ENCODE measurements around the gene ADCY7.
A peak's percentile ranks its signal among the peaks of the same experiment; 100 is the strongest.

ADCY7 gene

GRCh38 chr16:50282010-50282538, 15.7 kb downstream of the ADCY7 start:
- peak; percentile 70 for DNase-seq (ENCODE audit: low spot score)

- no peak for DNase-seq (ENCODE audit: low spot score)
Observed at GRCh38 chr16:50282955-50283631, 16.7 kb downstream of the ADCY7 start.

GRCh38 chr16:50284131-50284911, 18.0 kb downstream of the ADCY7 start:
- no peak for DNase-seq (ENCODE audit: low spot score)

GRCh38 chr16:50285406-50286003, 19.2 kb downstream of the ADCY7 start:
- DNase-seq (ENCODE audit: low spot score) = no peak

- no peak for DNase-seq (ENCODE audit: low spot score)
Observed at GRCh38 chr16:50286681-50287080, 20.3 kb downstream of the ADCY7 start.

- no peak for DNase-seq (ENCODE audit: low spot score)
Observed at GRCh38 chr16:50288026-50288425, 21.7 kb downstream of the ADCY7 start.

GRCh38 chr16:50288920-50289319, 22.6 kb downstream of the ADCY7 start:
- no peak for DNase-seq (ENCODE audit: low spot score)

GRCh38 chr16:50289950-50290764, 23.8 kb downstream of the ADCY7 start:
- no peak for DNase-seq (ENCODE audit: low spot score)

GRCh38 chr16:50290856-50291255, 24.5 kb downstream of the ADCY7 start:
- DNase-seq (ENCODE audit: low spot score) = no peak

GRCh38 chr16:50291719-50292565, 25.6 kb downstream of the ADCY7 start:
- DNase-seq (ENCODE audit: low spot score) = no peak

GRCh38 chr16:50292566-50292948, 26.2 kb downstream of the ADCY7 start:
- DNase-seq (ENCODE audit: low spot score) = no peak

- no peak for DNase-seq (ENCODE audit: low spot score)
Observed at GRCh38 chr16:50293041-50293783, 26.9 kb downstream of the ADCY7 start.

GRCh38 chr16:50293994-50294855, 27.9 kb downstream of the ADCY7 start:
- no peak for DNase-seq (ENCODE audit: low spot score)

GRCh38 chr16:50294955-50295354, 28.6 kb downstream of the ADCY7 start:
- DNase-seq (ENCODE audit: low spot score) = no peak

- DNase-seq (ENCODE audit: low spot score) = no peak
Observed at GRCh38 chr16:50295541-50296132, 29.3 kb downstream of the ADCY7 start.

GRCh38 chr16:50296807-50297206, 30.5 kb downstream of the ADCY7 start:
- DNase-seq (ENCODE audit: low spot score) = no peak

GRCh38 chr16:50297301-50298074, 31.1 kb downstream of the ADCY7 start:
- no peak for DNase-seq (ENCODE audit: low spot score)

GRCh38 chr16:50298075-50298460, 31.7 kb downstream of the ADCY7 start:
- no peak for DNase-seq (ENCODE audit: low spot score)

Measured in activated CD4-positive, alpha-beta T cell treated with anti-CD3 and anti-CD28 coated beads, Interleukin-2, Interleukin-4, amounts not matched to agents 100 ng/mL and 50 ng/mL, durations not matched to agents 16 hours and 8 hours (primary cell).